GM18873 (cell line): Measurements from ENCODE around the gene APCDD1L.

Source experiments
- ATAC-seq: cut with Tn5 transposase; IDR thresholded peaks from one replicate; pipeline ENCODE4 v1.9.1; 2021; ENCODE audit warnings: mild to moderate bottlenecking, moderate library complexity, moderate number of reproducible peaks; ENCODE audit not compliant: unreplicated experiment, low FRiP score

The APCDD1L gene

GRCh38 chr20:58492795-58493524, 22.2 kb downstream of the APCDD1L start:
- no peak for ATAC-seq

DNA sequence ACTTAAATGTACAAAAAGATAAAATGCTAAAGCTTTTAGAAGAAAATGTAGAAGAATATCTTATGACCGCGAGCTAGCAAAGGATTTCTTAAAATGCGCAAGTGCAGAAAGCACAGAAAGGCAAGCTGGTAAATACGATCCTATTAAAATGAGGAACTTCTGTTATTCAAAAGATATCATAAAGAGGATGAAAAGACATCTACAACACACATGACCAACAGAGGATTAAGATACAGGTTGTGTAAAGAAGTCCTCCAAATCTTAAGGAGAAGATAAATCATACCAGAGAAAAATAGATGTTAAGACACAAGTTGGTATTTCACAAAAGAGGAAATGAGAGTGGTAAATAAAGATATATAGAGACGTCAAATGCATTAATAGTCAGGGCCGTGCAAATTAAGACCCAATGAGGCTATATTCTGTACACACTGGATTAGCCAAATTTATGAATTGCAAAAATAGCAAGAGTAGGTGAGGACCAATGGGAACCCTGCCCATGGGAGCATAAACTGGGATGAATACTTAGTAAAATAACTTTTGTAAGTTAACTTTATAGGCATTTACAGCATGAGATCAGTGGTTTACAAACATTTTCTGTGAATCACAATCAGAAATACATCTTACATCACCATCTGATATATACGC, 23.0 kb downstream of the APCDD1L start:
- no peak for ATAC-seq

- ATAC-seq: no peak
Measured at GRCh38 chr20:58486207-58486606, 29.0 kb downstream of the APCDD1L start.

- no peak for ATAC-seq
Measured at GRCh38 chr20:58485393-58485792, 29.8 kb downstream of the APCDD1L start.

- ATAC-seq: no peak
Measured at GRCh38 chr20:58483470-58483869, 31.7 kb downstream of the APCDD1L start.

DNA sequence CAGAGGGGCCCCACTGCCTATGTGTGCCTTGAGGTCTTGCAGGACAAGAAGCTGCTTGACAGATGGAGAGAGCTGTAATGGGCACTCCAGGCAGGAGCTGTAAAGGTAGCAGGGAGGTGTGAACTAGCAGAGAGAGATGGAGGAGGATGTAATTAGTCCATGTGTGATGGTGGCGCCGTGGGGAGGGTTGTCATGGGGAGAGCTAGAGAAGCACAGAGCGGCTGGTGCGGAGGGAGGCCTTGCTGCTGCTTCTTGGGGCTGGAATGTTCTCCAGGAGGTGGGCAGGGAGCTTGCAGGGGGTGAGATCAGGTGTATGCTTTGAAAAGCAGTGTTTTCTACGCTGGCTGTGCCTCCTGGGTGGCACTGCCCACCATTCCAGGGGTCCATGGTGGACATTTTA, 32.1 kb downstream of the APCDD1L start:
- no peak for ATAC-seq

- no peak for ATAC-seq
Measured at GRCh38 chr20:58482416-58482815, 32.8 kb downstream of the APCDD1L start.

DNA sequence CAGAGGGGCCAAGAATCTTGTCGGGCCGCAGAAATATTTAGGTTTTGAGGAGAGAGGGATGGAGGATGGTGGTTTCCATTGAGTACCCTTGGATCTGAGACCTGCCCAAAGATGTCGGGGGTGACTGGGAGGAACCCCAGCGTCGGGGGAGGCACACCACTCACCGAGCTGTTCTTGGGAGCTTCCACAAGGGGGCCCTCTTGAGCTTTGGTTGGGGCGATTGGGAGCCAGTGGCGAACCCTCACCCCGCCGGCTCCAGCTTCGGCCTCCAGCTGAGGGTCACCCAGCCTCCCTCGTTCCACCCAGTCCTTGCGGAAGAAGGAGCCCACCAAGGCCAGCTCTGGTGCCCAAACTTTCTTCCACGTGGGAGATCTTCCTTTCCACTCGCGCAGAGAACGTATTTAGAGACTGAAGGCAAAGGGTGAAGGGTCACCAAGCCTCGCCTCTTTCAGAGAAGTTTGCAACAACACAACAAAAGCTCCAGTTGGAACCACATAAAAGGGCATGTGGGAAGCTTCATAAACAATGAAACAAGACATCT, 33.6 kb downstream of the APCDD1L start:
- ATAC-seq: no peak

DNA sequence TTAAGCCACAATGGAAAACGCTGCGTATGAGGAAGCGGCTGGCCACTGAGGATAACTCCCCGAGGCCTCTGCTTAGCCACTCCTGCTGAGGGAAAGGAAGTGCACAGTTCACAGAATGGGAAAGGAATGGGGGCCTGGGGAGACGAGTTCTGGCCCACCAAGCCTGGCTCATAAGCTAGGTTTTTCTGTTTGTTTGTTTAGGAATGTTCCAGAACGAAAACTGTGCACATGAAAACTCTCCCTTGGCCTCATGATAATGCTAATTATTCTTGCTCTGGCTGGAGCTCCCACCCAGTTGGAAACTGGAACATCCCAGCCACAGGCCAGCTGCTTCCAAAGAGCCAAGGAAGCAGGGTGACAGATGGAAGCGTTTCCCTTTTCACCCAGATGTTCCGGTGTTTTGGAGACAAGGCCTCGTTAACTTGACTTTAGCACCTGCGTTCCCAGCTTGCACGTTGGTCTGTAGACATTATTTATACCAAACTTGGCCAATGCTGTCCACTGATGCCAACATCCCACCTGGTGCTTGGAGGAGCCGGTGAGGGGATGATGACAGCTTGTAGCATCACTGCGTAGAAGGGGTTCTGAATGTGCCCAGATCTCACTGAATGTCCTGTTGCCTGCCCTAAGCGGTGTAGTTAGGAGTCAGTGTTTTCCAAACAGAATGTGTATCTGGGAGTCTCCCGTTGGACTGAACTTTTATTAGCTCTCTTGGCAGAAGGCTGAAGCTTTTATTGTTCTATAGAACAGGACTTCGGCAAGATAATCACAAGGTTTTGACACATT, 34.5 kb downstream of the APCDD1L start:
- no peak for ATAC-seq

- ATAC-seq: no peak
Measured at GRCh38 chr20:58479726-58480440, 35.3 kb downstream of the APCDD1L start.

GRCh38 chr20:58478141-58478805, 36.9 kb downstream of the APCDD1L start:
- ATAC-seq: no peak

- ATAC-seq: no peak
Measured at GRCh38 chr20:58475466-58475865, 39.7 kb downstream of the APCDD1L start.

DNA sequence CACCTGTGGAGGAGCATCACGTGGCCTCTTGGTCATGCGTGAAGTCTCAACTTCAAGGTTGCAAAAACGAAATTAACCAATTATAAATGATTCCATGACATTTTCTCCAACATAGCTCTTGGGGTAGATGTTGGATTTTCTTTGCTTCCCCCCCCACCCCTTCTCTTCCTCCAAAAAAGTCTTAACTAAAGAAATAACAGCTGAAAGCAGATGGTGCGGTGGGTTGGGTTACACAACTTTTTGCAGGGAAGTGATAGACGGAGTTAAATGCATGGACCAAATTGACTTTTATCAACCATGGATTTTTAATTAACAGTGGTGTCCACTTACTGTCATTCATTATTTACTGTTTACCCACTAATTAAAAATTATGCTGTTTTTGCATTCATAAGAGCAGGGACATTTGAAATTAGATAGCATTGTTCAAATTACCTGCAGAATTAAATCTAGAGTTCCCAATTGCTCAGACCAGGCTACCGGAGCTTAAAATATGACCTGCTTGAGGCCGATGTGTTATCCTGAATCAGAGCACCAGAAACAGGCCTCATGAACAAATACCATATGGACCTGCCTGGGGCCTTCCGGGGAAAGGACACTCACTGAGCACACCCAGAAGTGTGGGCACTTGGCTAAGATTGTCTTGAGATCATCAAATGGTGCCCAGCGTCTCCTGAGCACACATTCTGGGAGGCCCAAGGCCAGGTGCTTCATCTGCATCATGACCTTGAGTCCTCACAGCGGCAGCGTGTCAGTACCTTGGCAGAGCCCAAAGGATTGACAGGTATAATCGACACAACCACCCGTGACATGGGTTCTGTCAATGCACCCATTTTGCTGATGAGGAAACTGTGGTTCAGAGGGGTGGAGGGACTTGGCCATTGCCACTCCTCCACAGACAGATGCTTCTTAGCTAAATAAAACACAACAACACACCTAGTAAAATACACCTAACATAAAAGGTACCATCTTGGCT, 41.5 kb downstream of the APCDD1L start:
- no peak for ATAC-seq

DNA sequence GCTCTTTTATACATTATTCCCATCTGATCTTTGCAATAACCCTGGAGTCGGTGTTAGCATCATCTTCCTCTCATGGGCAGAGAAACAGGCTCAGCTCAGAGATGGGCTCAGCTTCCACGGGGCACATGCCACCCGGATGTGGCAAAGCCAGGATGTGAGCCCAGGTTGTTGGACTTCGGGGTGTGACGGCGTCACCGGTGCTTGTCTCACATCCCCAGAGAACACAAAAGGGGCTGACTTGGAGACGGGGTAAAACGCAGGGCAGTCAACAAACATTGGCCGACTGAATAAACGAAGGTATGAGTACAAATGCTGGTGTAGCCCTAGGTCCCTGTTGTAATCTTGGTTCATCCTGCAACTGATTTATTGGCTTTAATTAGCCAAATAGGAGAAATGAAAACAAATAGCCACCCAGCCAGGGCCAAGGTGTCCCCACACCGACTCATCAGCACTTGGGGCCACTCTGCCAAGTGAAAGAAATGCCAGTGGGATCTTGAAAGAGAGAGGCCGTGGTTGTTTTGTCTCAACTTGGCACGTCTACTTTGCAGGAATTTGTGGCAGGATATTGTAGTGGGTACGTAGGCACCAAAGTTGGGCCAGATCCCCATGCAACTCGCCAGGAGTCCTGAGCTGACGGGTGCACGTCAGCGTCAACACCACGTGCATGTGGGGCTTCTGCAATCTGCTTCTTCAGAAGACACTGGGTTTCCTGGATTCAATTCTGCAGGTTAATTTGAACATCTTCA, 42.8 kb downstream of the APCDD1L start:
- no peak for ATAC-seq

DNA sequence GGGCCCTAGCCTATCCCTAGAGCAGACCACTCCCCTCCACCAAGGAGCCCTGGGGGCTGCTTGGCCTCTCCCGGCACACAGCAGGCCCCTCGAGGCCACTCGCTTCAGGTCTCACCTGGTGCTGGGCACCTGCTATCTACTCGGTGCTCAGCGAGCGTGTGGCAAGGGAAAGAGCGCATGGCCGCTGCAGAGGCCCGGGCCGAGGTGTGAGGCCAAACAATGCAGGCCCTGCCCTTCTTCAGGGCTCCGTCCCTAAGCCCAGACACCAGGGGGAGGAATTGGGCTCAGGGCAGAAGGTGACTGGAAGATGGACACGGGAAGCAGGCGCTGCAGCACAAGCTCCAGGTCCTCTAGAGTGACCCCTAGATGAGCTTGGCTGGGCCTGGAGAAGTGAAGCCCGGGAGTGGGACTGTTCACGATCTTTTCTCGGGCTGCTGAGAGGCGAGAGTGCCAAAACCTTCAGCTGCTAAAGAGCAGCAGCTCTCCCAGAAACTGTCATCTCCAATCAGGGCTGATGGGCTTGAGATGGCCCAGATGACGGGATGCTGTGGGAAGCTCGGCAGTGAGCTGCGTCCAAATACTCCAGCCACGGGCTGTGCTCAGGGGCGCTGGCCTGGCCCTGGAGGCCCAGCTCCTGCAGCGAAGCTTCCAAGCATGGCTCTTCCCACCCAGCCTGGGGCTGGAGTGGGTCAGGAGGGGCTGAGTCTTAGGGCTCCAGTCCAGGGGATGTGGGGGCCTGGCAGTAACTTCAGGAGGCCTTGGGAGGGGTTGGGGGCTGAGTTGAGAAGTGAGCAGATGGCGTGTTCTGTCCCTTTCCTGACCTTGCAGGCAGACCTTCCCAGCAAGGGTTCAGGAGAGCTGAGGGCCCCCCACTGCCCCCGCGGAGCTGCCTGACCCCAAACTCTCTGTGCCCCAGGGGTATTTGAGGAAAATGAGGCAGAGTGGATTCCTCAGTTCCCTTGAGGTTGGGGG, 43.7 kb downstream of the APCDD1L start:
- no peak for ATAC-seq

DNA sequence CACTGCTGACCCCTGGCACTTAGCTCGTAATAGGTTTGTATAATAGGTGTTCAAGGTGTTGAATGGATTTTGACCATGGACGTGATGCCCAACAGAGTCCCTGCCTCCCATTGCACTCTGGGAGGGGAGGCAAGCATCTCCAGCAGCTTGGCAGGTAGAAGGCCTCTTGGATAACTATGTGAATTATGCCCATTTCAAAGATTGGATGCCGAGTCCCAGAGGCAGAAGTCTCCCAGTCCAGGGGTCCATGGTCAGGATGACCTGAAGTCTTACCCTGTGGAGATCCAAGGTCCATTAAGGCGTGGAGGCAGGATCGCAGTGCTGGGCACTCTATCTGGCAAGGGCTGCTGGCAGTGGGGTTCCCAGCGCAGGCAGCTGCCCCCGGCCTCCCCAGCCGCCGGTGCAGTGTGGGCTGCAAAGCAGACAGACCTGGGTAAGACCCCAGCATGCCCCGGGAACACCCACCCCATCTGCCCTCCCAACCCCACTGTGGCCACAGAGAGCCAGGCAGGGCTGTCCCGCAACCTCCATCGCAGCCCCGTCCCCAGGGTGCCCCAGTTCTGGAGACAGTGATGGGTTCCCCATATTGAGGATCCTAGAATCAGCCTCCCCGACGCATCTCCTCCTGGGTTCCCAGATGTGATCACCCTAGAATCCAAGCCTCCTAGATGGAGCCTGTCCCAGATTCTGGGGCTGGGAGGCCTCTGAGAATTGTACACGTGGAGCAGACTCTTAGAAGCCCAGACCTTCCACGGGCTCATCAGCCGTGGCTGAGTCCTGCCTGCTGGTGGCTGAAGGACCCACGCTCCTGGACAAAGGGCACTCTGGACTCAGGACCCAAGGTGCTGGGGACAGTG, 44.6 kb downstream of the APCDD1L start:
- no peak for ATAC-seq
